ENCODE results near the gene TNN.

TNN gene

DNA sequence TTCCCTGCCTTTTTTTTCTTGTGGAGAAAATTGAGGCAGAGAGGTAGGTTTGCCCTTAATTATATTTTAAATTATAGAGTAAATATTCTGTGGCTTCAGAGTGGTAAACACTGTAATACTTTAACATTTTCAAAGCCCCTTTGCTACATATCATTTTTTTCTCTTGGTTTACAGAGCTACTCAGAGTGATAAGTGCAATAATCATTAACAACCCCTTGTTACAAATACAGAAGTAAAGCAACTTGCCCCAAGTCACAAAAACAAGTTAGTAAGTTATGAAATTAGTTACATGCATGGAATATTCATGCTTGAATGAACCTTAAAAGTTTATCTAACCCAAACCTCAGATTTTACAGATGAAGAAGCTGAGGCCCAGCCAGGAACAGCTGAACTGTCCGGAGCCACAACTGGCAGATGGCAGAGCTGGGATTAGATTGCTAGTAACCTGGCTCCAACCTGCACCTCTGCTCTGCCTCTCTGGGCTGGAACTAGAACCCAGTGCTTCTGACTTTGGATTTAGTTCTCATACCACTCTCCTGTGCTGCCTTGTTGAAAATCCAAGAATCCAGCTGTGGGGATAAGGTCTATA is 48.7 kb downstream of the TNN start:
- no peak for DNase-seq (ENCODE audit: low spot score)

- DNase-seq (ENCODE audit: low spot score) = no peak
Measured at GRCh38 chr1:175116903-175117302, 49.3 kb downstream of the TNN start.

DNA sequence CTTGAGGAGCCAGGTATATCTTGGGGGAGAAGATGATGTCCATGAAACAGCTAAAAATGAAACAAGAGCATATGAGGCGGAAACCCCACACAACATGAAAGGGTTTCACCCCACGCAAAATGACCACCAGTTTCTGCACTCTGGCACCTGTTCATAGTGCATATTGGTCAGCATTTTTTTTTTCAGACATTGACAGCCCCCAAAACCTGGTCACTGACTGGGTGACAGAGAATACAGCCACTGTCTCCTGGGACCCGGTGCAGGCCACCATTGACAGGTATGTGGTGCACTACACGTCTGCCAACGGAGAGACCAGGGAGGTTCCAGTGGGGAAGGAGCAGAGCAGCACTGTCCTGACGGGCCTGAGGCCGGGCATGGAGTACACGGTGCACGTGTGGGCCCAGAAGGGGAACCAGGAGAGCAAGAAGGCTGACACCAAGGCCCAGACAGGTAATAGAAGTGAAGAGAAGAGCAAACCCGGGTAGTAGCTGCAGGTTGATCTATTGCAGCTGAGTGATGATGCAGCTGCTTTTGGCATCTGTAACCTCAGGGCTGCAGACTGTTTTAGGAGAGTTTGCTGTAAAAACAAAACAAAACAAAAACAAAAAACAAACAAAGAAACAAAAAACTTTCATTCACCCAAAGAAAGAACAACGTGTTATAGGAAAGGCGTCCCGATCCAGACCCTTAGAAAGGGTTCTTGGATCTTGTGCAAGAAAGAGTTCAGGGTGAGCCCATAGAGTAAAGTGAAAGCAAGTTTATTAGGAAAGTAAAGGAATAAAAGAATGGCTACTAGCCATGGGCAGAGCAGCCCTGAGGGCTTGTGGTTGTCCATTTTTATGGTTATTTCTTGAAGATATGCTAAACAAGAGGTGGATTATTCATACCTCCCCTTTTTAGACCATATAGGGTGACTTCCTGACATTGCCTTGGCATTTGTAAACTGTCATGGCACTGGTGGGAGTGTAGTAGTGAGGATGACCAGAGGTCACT is 51.0 kb downstream of the TNN start:
- no peak for DNase-seq (ENCODE audit: low spot score)

DNA sequence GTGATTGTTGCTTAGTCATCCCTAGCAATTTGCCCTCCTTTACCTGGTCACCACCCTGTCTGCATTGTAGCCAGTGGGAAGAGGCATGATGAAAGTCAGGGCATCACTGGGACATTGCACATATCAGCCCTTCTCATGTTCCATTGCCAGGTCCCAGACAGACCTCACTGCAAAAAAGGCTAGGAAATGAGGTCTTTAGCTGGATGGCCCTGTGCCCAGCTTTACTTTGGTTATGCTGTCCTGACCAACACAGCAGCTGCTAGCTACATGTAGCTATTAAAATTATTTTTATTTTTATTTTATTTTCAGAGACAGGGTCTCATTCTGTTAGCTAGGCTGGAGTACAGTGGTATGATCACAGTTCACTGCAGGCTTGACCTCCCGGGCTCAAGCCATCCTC is 52.9 kb downstream of the TNN start:
- no peak for DNase-seq (ENCODE audit: low spot score)

DNA sequence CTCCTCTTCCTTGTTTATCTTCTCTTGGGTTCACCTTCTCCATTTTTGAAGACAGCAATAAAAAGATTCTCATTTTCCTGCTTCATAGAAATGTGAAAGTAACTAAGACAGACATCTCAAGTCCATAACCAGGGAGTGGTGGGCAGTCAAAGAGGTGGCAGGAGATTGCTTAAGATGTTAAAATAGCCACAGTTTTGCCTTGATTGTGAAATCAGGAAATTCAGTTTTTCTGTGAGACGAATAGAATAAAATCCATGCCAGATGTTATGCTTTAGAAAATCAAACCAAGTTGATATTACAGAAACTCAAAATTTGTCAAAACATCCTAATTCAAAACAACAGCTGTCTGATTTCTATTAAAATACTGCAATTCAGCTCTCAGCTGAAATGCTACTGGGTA is 57.2 kb downstream of the TNN start:
- no peak for DNase-seq (ENCODE audit: low spot score)

GRCh38 chr1:175126347-175126746 is 58.7 kb downstream of the TNN start:
- no peak for DNase-seq (ENCODE audit: low spot score)

DNA sequence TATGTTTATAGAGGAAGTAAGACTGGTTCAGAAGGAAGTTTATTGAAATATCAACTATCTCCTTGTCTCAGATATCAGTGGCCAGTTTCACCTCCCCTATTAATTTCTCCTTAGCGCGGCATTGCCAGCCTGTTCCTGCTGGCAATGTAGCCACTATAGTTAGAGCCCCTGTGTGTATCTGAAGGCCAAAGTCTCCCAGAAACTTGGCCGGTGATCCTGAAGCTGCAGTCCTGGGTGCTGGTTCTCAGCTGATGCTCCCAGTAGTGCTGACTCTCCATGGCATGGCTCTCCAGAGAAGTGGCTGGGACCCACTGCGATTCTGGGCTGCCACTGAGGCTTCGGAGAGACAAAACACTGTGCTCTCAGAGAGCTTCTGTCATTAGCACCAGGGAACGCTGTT is 59.9 kb downstream of the TNN start:
- DNase-seq (ENCODE audit: low spot score) = no peak

DNA sequence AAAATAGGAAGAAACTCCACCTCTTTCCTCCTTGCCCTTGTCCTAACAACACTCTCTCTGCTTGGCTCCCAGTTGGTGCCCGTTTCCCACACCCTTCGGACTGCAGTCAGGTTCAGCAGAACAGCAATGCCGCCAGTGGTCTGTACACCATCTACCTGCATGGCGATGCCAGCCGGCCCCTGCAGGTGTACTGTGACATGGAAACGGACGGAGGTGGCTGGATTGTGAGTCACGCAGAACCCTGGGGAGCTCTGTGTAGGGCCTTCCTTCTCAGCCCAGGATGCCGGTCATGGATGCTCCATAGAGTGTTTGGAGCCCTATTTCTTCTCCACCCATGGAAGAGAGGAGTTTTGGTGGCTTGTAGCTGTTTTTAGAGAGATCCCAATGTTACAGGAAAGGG is 60.9 kb downstream of the TNN start:
- DNase-seq (ENCODE audit: low spot score) = no peak

DNA sequence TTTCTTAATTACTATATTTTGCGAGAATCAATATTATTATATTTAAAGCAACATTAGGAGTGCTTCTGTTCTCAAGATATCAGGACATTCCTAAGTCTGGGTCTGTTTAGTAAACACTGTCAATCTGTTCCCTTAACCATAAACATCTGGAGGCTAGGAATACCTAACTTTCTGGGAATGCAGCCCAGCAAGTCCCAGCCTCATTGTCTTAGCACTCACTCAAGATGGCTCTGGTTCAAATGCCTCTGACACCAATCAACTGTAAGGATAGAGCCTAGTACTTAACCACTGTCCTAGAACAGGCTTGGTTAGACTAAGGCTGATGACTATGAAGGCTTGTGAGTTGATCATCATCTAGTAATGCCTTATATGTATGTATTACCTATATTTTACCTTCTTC is 61.5 kb downstream of the TNN start:
- no peak for DNase-seq (ENCODE audit: low spot score)

- DNase-seq (ENCODE audit: low spot score) = no peak
Measured at GRCh38 chr1:175129644-175129996, 62.0 kb downstream of the TNN start.

DNA sequence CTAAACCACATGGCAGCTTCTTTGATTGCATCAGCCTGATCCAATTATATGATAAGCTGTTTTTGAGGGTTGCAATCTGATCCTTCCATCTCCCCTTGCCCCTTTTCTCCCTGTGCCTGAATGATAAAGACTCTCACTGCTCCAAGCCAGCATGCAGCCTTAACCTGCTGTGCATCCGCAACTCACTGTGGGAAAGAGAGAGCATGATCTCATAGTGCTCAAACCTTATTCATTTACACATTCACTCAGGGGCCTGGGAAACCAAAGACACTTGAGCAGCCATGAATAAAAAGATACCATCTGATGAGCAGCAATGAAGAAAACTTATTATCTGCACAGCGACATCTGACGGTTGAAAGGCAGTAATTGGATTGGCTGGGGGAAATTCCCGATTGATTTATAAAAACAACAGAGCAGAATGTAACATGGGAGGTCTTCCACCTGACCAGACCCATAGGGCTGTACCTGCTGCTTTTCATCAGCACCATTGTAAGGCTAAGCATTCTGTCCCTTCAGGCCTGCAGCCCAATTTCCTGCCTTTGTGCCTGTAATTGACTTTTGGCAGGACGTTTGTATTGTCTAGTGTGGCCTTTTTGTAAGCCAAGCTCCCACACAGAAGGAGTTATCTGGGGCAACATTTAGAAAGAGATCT is 62.5 kb downstream of the TNN start:
- DNase-seq (ENCODE audit: low spot score) = no peak

DNA sequence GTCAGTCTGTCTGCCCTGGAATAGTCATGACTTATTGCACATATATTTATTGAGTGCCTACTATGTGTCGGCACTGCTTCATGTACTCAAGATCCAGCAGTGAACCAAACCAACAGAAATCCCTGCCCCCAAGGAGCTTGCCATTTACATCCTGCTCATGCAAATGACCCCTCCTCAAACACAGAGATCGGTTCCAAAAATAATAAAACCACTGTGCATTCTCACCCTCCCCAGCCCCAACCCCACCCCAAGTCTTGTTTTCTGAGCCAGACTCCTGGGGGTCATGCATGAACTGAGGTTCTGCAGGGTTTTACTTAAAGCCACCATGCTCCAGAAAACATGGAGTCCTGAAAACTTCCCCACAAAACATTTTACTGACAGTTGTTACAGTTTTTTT is 63.0 kb downstream of the TNN start:
- no peak for DNase-seq (ENCODE audit: low spot score)

DNA sequence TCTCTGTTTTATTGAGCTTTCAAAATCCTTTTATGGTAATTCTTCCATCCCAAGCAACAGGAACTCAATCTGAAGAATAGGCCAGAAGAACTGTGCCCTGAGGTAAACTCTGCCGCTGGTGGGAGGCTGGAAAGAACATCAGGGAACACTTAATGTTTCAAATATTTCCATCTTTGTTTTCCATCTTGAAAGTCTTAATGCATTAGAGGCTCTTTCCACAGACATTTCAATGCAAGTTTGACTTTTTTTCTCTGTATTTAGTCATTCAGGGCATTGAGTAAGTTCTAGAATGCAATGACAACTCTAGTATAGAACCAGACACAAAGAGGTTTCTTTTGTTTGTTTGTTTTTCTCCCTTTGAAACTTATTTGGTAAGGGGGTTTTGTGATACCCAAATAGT is 63.5 kb downstream of the TNN start:
- DNase-seq (ENCODE audit: low spot score) = no peak

DNA sequence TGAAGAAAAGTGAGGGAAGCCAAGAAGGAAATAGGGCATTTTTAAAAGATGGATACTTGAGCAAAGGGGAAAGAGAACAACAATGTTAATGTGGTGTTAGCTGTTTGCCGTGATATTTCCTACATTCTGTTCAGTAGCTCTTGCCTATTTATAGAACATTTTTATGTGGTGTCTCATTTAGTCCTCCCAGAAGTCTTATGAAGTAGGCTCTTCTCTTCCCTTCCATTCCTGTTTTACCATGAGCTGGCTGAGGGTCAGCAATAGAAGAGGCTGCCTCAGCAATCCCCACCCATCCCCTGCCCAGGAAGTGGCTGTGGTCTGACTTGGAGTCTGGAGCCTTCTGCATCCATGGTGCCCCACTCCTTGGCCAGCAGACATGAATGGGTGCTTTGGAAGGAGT is 64.8 kb downstream of the TNN start:
- DNase-seq (ENCODE audit: low spot score) = no peak

GRCh38 chr1:175133673-175134435 is 66.2 kb downstream of the TNN start:
- DNase-seq (ENCODE audit: low spot score) = no peak

GRCh38 chr1:175134500-175134899 is 66.9 kb downstream of the TNN start:
- no peak for DNase-seq (ENCODE audit: low spot score)

DNA sequence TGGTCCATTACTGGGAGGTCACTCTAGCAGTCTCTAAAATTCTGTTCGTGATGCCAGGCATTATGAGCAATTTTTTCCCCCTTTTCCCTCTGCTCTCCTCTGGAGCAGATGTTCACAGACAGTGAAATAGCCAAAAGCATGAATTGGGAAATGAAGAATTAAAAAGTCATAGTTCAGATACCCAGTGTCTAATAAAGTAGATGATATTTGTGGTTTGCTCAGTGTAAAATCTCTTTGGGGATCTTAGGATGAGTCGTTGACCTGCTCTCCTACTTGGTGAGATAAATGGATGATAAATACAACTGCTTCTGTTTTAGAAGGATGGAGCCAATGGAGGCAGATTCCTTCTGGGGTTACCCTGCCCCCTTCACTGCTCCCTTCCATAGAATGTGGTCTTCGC is 68.6 kb downstream of the TNN start:
- no peak for DNase-seq (ENCODE audit: low spot score)

DNA sequence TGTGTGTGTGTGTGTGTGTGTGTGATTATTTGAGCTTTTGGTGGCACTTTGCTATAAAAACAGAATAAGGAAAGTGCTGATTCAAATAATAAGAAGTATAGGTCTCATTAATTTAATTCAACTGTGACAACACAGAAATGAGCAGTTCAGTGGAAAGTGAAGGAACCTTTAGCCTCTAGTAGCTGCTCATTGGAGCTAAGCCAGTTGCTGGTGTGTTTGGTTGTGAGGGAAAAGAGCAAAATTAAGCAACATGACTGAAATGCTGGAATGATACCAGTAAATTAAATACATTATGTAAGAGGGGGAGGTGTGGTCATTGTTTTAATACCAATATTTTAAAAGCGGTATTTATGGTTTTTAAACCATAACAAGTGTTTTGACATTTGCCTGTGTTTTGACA is 69.7 kb downstream of the TNN start:
- no peak for DNase-seq (ENCODE audit: low spot score)

DNA sequence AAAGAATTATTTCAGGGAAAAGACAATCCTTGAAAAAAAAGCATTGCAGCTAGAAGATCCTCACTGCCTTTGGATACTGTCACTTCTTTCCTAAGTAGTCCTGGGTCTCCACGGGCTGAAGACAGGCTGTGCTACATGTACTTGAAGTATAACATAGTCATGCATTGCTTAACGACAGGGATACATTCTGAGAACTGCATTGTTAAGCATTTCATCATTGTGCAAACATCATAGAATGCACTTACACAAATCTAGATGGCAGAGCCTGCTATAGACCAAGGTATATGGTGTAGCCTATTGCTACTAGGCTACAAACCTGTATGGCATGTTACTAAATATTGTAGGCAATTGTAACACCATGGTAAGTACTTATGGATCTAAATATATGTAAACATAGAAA is 70.9 kb downstream of the TNN start:
- no peak for DNase-seq (ENCODE audit: low spot score)

DNA sequence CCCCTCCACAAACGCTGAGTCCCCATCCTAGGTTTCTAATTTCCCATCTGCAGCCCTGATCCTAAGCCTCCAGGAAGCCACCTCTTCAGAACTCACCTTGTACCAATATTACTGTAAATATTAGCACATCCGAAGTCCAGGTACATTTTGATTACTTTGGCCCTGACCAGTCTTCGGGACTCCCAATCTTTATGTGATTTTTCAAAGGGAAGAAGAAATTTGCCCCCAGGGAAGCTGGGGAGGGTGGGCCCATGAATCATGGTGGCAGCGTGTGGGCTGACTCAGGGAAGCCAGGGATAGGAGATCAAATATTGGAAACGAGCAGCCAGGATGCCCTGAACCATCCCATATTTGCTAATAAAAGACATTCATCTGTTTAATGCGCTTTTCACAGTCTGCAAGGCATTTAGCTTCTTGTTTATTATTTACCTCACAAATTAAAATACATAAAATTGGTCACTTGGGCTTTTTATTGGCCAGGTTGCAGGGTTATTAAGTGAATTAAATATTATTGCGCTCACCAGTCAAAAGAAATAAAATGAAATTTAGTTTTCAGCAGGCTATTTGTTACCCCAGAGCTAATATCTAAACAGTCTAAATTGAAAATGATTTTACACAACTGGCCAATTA is 78.4 kb downstream of the TNN start:
- no peak for DNase-seq (ENCODE audit: low spot score)

- DNase-seq (ENCODE audit: low spot score) = peak; percentile 47
Measured at GRCh38 chr1:175146529-175147213, 79.0 kb downstream of the TNN start.

Data from CD4-positive, alpha-beta T cell treated with Interleukin-6 at 100 ng/mL for 8 hours (primary cell).